ENCODE data around the gene HCN2. TPM values are rescaled to one million over a fixed set of nuclear protein-coding genes. Genes with fewer than 3 reads are reported as not detected.

The HCN2 gene
- total and polyA plus RNA-seq, 9 of the 15 experiments (the other 6 are each of a cell fraction or from before 2014, with no cell fraction given): 0.29 to 4.2 (median 0.82) TPM; not detected in 2

GRCh38 chr19:612941-613340 lies 23.3 kb downstream of the HCN2 start:
- FAIRE-seq: no peak
- intact Hi-C loops (cut with micrococcal nuclease) (no loop called here), in situ Hi-C loops (cut with MboI) (no loop called here)
- Histone ChIP-seq H3K36me3 (ENCODE audit: control insufficient read depth, insufficient read depth, low read length) (peaks cover 38% of the 10 kb centered on the region; the same call in 2 of the 3 replicates), H3K27me3 (ENCODE audit: control insufficient read depth in 2 of 2, insufficient read depth in 2 of 2, low read length in 2 of 2) (no peaks in the 10 kb centered on the region), H3K4me2 (ENCODE audit: insufficient read depth, low read length) (no peak overlapping the region), H3K9ac (ENCODE audit: insufficient read depth in 1 of 2, low read depth in 2 of 2, low read length in 2 of 2) (no peak overlapping the region), H3K4me1 (replicated peaks in 1 of 2; ENCODE audit: control insufficient read depth in 2 of 2, insufficient read depth in 2 of 2, low read length in 2 of 2) (peaks cover 17 to 51% of the 10 kb centered on the region in 2 experiments), H3K9me3 (replicated peaks; ENCODE audit: control insufficient read depth, insufficient read depth, low read depth, low read length) (no peaks in the 10 kb centered on the region), H2AFZ (ENCODE audit: low read depth, low read length) (no peak overlapping the region), H3K4me3 (no peak overlapping the region), H4K20me1 (replicated peaks; ENCODE audit: control insufficient read depth, insufficient read depth, low read length) (no peaks in the 10 kb centered on the region), H3K9me1 (ENCODE audit: control insufficient read depth, insufficient read depth, low read length) (no peaks in the 10 kb centered on the region), H3K79me2 (ENCODE audit: control insufficient read depth, insufficient read depth, low read length) (no peaks in the 10 kb centered on the region), H3K27ac (ENCODE audit: extremely low read depth, low read depth, low read length) (no peak overlapping the region)
- 93% methylated on average over 21 of the region's 33 CpGs for WGBS (ENCODE audit: insufficient coverage, low coverage, missing lambda C conversion rate)
- TF ChIP-seq POLR2G (IDR thresholded peaks at IDR 0.05; ENCODE audit: low read depth, low read length): peak; percentile 26; the same call in 1 of the 2 replicates
- no peak for TF ChIP-seq THRB (CRISPR knock-in tag; conservative IDR thresholded peaks at IDR 0.05)
- no peak for TF ChIP-seq HSF4 (CRISPR knock-in tag; IDR thresholded peaks at IDR 0.05; ENCODE audit: borderline replicate concordance)
- TF ChIP-seq HDAC2 (IDR thresholded peaks at IDR 0.05): no peak
- no peak for TF ChIP-seq MTA1 (IDR thresholded peaks at IDR 0.05; ENCODE audit: borderline replicate concordance)
- no peak for ATAC-seq
- POLR2A ChIA-PET: interaction anchor here (0.6 to 1.1 kb wide), 2 partner anchors 19 to 80 kb away, joined by 3 read pairs; no protein-coding TSS in a partner anchor
- BruUV-seq (replicated peaks): no TSS peak
- CTCF ChIA-PET (ENCODE audit: low intra/inter-chr PET ratio): no interaction called here
- no peak for DNase-seq (ENCODE audit: extremely low read depth in 1 of 4, low spot score in 3 of 4)
